A172 (cell line): ENCODE measurements around the gene STON2. TPM values are rescaled to one million over a fixed set of nuclear protein-coding genes. Genes with fewer than 3 reads are reported as not detected.
"Not testable (repeated sequence)": the region's sequence is repeated elsewhere in the genome, so short reads cannot be mapped to it uniquely, and the experiment has no call there.

Experiments used
- DNase-seq: peaks from one replicate; pipeline ENCODE4 v3.0.0-alpha.2; 2015; ENCODE audit warnings: low spot score
- total RNA-seq: library from RNA; depleted of rRNA; stranded (reverse); fragments of >200 nt; shearing (Covaris generic); gene quantifications from 2 replicates; pipeline ENCODE4 v1.2.3, GENCODE V29; 2014

STON2 gene
- total RNA-seq, 1 experiment from 2014 or later: 0.52 TPM

- not testable (repeated sequence) for DNase-seq
Observed at GRCh38 chr14:81380009-81380408, 20.1 kb downstream of the STON2 start.

- no peak for DNase-seq
Observed at GRCh38 chr14:81371802-81372201, 28.3 kb downstream of the STON2 start.

- no peak for DNase-seq
Observed at GRCh38 chr14:81367563-81367962, 32.6 kb downstream of the STON2 start.

- DNase-seq: no peak
Observed at GRCh38 chr14:81366884-81367283, 33.2 kb downstream of the STON2 start.

- peak; percentile 0 for DNase-seq
Observed at GRCh38 chr14:81366214-81366613, 33.9 kb downstream of the STON2 start.

GRCh38 chr14:81363746-81364378 lies 36.3 kb downstream of the STON2 start:
- DNase-seq: no peak

GRCh38 chr14:81353691-81354323 lies 46.3 kb downstream of the STON2 start:
- no peak for DNase-seq

GRCh38 chr14:81352413-81352812 lies 47.7 kb downstream of the STON2 start:
- DNase-seq: no peak

GRCh38 chr14:81351205-81351604 lies 48.9 kb downstream of the STON2 start:
- DNase-seq: no peak

- no peak for DNase-seq
Observed at GRCh38 chr14:81350344-81351130, 49.6 kb downstream of the STON2 start.

- DNase-seq: no peak
Observed at GRCh38 chr14:81348061-81348460, 52.1 kb downstream of the STON2 start.

- no peak for DNase-seq
Observed at GRCh38 chr14:81345781-81346180, 54.3 kb downstream of the STON2 start.

GRCh38 chr14:81344481-81345160 lies 55.5 kb downstream of the STON2 start:
- DNase-seq: no peak

GRCh38 chr14:81343701-81344100 lies 56.4 kb downstream of the STON2 start:
- DNase-seq: no peak

GRCh38 chr14:81342850-81343580 lies 57.1 kb downstream of the STON2 start:
- no peak for DNase-seq

GRCh38 chr14:81341781-81342180 lies 58.3 kb downstream of the STON2 start:
- DNase-seq: no peak

- no peak for DNase-seq
Observed at GRCh38 chr14:81341370-81341769, 58.8 kb downstream of the STON2 start.

- no peak for DNase-seq
Observed at GRCh38 chr14:81340201-81340600, 59.9 kb downstream of the STON2 start.

GRCh38 chr14:81337073-81337472 lies 63.1 kb downstream of the STON2 start:
- no peak for DNase-seq

GRCh38 chr14:81336009-81336408 lies 64.1 kb downstream of the STON2 start:
- DNase-seq: no peak

- DNase-seq: no peak
Observed at GRCh38 chr14:81332725-81333124, 67.4 kb downstream of the STON2 start.
